ENCODE measurements around the gene DOCK9. TPM values are rescaled to one million over a fixed set of nuclear protein-coding genes. Genes with fewer than 3 reads are reported as not detected.

The DOCK9 gene
- total RNA-seq, 1 donor from 2014 or later: 99.8 TPM

- intact Hi-C loops (cut with micrococcal nuclease): no loop called here
Measured at GRCh38 chr13:98888222-98888889, 89.5 kb downstream of the DOCK9 start.

DNA sequence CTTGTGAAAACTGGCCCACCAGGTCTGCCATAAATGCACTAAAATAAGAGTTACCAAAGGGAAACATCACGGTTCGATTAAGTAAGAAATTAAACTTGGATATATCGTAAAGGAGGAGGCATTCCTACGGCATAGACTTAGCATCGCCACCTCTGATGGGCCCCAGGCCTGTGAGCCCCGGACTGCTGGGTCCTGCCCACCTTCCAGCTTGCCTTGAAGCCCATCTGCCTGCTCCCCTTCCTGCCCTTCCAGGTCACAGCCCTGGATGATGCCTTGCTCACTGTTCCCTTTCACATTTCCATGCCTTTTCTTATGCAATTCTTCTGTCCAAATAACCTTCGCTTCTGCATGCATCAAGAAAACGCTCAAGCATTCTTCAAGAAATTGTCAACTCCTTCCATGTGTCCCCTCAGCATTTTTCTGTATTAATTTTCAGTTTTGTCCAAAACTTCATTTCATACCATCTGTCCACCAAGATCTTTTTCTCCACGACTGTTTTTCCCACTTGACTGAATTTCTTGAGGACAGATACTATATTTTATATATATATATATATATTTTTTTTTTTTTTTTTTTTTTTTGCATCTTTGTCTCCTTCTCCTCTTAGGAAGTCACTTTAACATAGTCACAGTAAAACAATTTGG, 91.2 kb downstream of the DOCK9 start:
- intact Hi-C loops (cut with micrococcal nuclease): no loop called here

DNA sequence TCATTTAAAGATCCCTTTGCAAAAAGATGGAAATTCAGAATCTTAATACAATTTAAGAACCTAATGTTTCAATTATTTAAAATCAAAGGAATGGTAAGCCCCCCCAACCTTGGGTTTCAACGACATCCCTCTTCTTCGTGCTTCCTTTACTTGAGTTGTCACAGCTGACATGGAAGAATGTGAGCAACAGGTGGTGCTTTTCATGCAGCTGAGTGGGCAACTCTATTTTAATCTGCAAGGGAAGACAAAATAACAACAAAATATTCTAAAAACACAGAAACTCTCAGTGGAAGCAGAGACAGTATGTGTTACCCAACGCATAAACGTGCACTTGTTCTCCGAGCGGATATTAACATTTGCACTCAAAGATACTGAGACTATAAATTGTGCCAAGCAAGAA, 92.3 kb downstream of the DOCK9 start:
- intact Hi-C loops (cut with micrococcal nuclease): no loop called here

DNA sequence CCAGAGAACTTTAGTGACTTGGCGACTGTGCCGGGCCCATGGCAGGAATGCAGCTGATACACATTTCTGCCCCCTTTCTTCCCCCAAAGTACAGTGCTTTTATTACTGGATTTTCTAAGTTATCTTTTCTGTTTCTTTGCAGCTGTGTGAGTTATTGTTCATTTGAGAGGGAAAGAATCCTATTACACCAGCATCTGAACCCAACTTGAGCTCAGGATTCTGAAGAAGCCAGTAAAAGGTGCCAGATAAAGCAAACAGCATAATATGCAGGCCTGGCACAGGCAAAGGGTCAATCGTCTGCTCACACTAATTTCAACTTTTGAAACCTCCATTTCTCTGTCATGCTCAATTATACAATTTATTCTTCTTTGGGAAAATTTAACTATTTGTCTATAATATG, 93.9 kb downstream of the DOCK9 start:
- intact Hi-C loops (cut with micrococcal nuclease): no loop called here

DNA sequence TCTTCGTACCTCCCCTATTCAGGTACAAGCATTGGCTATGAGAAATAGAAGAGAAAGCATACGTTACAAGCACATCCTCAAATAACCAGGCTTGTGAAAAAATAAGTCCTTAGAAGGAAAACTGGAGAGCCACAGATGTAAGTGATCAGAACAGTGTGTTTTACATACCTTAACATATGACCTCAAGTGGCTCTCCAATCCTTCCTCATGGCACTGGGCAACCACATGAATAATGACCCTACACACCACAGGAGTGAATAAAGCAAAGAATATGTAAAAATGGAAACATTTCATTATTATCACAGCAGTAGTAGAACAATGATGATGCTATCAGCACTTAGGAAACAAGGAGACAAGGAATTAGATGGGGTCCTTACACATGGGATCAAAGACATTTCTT, 96.5 kb downstream of the DOCK9 start:
- intact Hi-C loops (cut with micrococcal nuclease): no loop called here

GRCh38 chr13:98880677-98881076, 97.2 kb downstream of the DOCK9 start:
- intact Hi-C loops (cut with micrococcal nuclease): no loop called here

DNA sequence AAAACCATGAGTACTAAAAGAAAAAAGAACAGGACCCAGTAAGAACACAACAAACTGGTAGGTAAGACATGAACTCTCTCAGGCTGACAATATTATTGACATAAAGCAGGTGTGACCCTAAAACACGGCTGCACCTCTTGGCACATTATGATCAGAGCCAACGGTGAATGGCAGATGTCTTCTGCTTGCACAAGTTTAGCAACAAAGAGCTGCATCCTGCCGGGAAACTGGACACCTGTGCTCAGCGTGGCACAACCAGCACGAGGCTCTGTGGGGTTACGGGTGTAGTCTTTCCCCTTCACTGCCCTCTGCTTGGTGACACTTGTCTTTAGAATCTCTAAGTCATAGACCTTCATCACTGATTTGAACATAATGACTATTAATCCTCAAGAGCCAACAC, 97.9 kb downstream of the DOCK9 start:
- intact Hi-C loops (cut with micrococcal nuclease): no loop called here

GRCh38 chr13:98879127-98879520, 98.7 kb downstream of the DOCK9 start:
- intact Hi-C loops (cut with micrococcal nuclease): no loop called here

DNA sequence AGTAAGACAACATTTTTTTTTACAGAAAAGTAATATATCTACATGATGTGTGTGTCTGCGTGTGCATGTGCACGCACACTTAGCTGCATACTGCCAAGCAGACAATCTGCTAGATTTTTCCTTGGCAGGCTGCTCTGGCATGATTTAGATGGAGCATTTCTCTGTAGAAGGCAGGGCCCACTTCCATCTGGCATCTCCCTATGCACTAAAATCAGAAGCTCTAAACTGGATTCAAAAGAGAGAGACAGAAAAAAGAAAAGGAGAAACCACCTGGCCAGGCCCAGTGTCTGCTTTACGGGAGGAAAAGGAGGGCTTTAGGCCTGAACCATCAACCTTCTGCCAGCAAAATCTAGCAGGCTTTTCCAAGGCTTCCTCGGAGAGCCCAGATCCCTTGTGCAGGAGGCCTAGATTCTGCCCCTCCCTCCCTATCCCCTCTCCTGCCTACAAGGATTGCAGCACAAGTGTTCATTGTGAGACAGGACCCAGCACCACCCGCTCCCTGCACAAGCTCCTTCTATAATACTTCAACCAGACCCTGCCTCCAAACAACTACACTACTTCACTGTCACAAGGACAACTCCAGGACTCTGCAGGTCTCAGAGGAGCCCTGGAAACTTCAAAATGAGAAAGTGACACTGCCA, 99.3 kb downstream of the DOCK9 start:
- intact Hi-C loops (cut with micrococcal nuclease): no loop called here

DNA sequence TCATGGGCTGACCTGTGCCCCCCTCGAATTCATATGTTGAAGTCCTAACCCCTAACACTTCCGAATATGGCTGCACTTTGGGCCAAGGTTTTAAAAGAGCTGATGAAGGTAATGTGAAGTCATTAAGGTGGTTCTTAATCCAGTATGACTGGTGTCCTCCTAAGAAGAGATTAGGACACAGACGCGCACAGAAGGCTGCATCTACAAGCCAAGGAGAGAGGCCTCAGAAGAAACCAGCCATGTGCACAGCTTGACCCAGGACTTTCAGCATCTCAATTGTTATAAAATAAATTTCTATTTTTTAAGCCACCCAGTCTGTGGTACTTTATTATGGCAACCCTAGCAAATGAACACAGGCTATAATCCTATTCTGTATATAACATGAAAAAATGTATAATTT, 99.9 kb downstream of the DOCK9 start:
- intact Hi-C loops (cut with micrococcal nuclease): no loop called here

GRCh38 chr13:98877466-98877865, 100.4 kb downstream of the DOCK9 start:
- intact Hi-C loops (cut with micrococcal nuclease): no loop called here

- intact Hi-C loops (cut with micrococcal nuclease): loop anchor here (2.0 kb wide), 2 partner anchors 36 to 152 kb away; no protein-coding TSS in a partner anchor
Measured at GRCh38 chr13:98875146-98875729, 102.6 kb downstream of the DOCK9 start.

DNA sequence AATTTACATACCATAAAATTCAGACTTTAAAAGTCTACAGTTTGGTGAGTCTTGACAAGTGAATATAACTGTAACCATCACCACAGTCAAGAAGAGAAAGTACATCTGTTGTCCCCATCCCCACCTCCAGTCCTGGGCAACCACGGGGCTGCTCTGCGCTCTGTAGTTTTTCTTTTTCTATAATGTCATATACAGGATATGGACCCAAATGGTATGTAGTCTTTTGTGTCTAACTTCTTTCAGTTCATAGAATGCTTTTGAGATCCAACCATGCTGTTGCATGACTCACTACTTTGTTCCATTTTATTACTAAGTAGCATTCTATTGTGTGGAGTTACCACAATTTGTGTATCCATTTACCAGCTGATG, 103.9 kb downstream of the DOCK9 start:
- intact Hi-C loops (cut with micrococcal nuclease): loop anchor here (2.0 kb wide), 2 partner anchors 37 to 153 kb away; no protein-coding TSS in a partner anchor

GRCh38 chr13:98873377-98874028, 104.4 kb downstream of the DOCK9 start:
- intact Hi-C loops (cut with micrococcal nuclease): loop anchor here (2.0 kb wide), 2 partner anchors 37 to 153 kb away; no protein-coding TSS in a partner anchor

- intact Hi-C loops (cut with micrococcal nuclease): no loop called here
Measured at GRCh38 chr13:98871727-98872126, 106.1 kb downstream of the DOCK9 start.

- intact Hi-C loops (cut with micrococcal nuclease): loop anchor here (1.0 to 5.0 kb wide), 3 partner anchors 164 to 398 kb away; no protein-coding TSS in a partner anchor
Measured at GRCh38 chr13:98869408-98870090, 108.3 kb downstream of the DOCK9 start.

- intact Hi-C loops (cut with micrococcal nuclease): loop anchor here (1.0 to 5.0 kb wide), 3 partner anchors 164 to 398 kb away; no protein-coding TSS in a partner anchor
Measured at GRCh38 chr13:98868932-98869331, 108.9 kb downstream of the DOCK9 start.

DNA sequence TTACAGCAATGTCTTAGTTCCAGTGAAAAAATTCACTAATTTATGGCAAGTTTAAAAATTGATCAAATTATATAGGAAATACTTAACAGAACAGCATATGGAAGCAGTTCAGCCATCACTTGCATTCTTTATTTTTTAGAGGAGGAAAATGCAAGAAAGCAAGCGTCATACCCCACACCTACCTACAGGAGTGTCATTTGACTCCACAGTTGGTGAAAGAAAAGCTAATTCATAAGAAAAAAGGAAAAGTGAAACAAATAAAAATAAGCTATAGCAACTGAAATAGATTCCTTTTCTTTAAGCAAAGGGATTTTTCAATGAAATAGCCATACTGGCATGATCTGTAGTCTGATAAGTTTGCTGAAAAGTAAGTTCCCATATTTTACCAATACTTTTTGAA, 111.0 kb downstream of the DOCK9 start:
- intact Hi-C loops (cut with micrococcal nuclease): loop anchor here (5.0 kb wide), 1 partner anchor 400 kb away; no protein-coding TSS in a partner anchor

- intact Hi-C loops (cut with micrococcal nuclease): no loop called here
Measured at GRCh38 chr13:98860491-98860890, 117.4 kb downstream of the DOCK9 start.

- intact Hi-C loops (cut with micrococcal nuclease): no loop called here
Measured at GRCh38 chr13:98858191-98858590, 119.7 kb downstream of the DOCK9 start.

GRCh38 chr13:98856983-98857382, 120.9 kb downstream of the DOCK9 start:
- intact Hi-C loops (cut with micrococcal nuclease): no loop called here
